ENCODE measurements around the gene RASGRF1.
"Not testable (repeated sequence)": the region's sequence is repeated elsewhere in the genome, so short reads cannot be mapped to it uniquely, and the experiment has no call there.

Gene RASGRF1

GRCh38 chr15:79008659-79009058, 81.9 kb downstream of the RASGRF1 start:
- DNase-seq (ENCODE audit: low read depth): no peak

GRCh38 chr15:79007066-79007465, 83.5 kb downstream of the RASGRF1 start:
- DNase-seq (ENCODE audit: low read depth): peak; percentile 25

GRCh38 chr15:79006071-79006470, 84.5 kb downstream of the RASGRF1 start:
- no peak for DNase-seq (ENCODE audit: low read depth)

- peak; percentile 86 for DNase-seq (ENCODE audit: low read depth)
These were observed 86.2 kb downstream of the RASGRF1 start for GRCh38 chr15:79004336-79004735.

GRCh38 chr15:79003896-79004295, 86.7 kb downstream of the RASGRF1 start:
- no peak for DNase-seq (ENCODE audit: low read depth)

GRCh38 chr15:79003301-79003700, 87.3 kb downstream of the RASGRF1 start:
- peak; percentile 79 for DNase-seq (ENCODE audit: low read depth)

- DNase-seq (ENCODE audit: low read depth): peak; percentile 44
These were observed 88.0 kb downstream of the RASGRF1 start for GRCh38 chr15:79002581-79002980.

GRCh38 chr15:78999636-79000035, 90.9 kb downstream of the RASGRF1 start:
- no peak for DNase-seq (ENCODE audit: low read depth)

GRCh38 chr15:78998526-78998925, 92.1 kb downstream of the RASGRF1 start:
- no peak for DNase-seq (ENCODE audit: low read depth)

GRCh38 chr15:78997981-78998499, 92.5 kb downstream of the RASGRF1 start:
- DNase-seq (ENCODE audit: low read depth): no peak

- peak; percentile 46 for DNase-seq (ENCODE audit: low read depth)
These were observed 93.7 kb downstream of the RASGRF1 start for GRCh38 chr15:78996894-78997275.

- DNase-seq (ENCODE audit: low read depth): no peak
These were observed 94.4 kb downstream of the RASGRF1 start for GRCh38 chr15:78995921-78996893.

GRCh38 chr15:78995161-78995560, 95.4 kb downstream of the RASGRF1 start:
- not testable (repeated sequence) for DNase-seq (ENCODE audit: low read depth)

GRCh38 chr15:78993931-78994530, 96.5 kb downstream of the RASGRF1 start:
- no peak for DNase-seq (ENCODE audit: low read depth)

GRCh38 chr15:78993257-78993930, 97.2 kb downstream of the RASGRF1 start:
- DNase-seq (ENCODE audit: low read depth): no peak

- no peak for DNase-seq (ENCODE audit: low read depth)
These were observed 97.9 kb downstream of the RASGRF1 start for GRCh38 chr15:78992416-78993256.

- no peak for DNase-seq (ENCODE audit: low read depth)
These were observed 98.7 kb downstream of the RASGRF1 start for GRCh38 chr15:78991879-78992278.

GRCh38 chr15:78991476-78991875, 99.1 kb downstream of the RASGRF1 start:
- peak; percentile 85 for DNase-seq (ENCODE audit: low read depth)

- DNase-seq (ENCODE audit: low read depth): no peak
These were observed 100.3 kb downstream of the RASGRF1 start for GRCh38 chr15:78990278-78990677.

- DNase-seq (ENCODE audit: low read depth): no peak
These were observed 100.8 kb downstream of the RASGRF1 start for GRCh38 chr15:78989701-78990240.

GRCh38 chr15:78988361-78988911, 102.1 kb downstream of the RASGRF1 start:
- DNase-seq (ENCODE audit: low read depth): peak; percentile 99
